ENCODE data around the gene EME1.
A peak's percentile ranks its signal among the peaks of the same experiment; 100 is the strongest.

EME1 gene

GRCh38 chr17:50345432-50346312 lies 27.4 kb upstream of the EME1 start, which contains the start of gene XYLT2:
XYLT2 (plus strand) TSS chr17:50346126; CDS start chr17:50346141, 15 bp downstream.
- peak within 1 kb of the TSS; percentile 73 for H3K4me3 ChIP-seq (ENCODE audit: insufficient read length, low read depth)
- no peaks in the 10 kb centered on the region for H3K9me3 ChIP-seq (ENCODE audit: insufficient read depth, low read length)
- peaks cover 7% of the 10 kb centered on the region for H3K4me1 ChIP-seq (ENCODE audit: insufficient read depth, insufficient read length)
- peaks cover 19% of the 10 kb centered on the region for H3K27me3 ChIP-seq (ENCODE audit: insufficient read depth, insufficient read length)
- DNase-seq (ENCODE audit: low read depth, low spot score): peak; percentile 57
- peak within 1 kb of the TSS; percentile 91 for H3K9ac ChIP-seq (ENCODE audit: insufficient read length, low read depth)
- peaks cover 6% of the 10 kb centered on the region for H3K36me3 ChIP-seq (ENCODE audit: insufficient read depth, insufficient read length, low read length)
- TF ChIP-seq YY1 (IDR thresholded peaks at IDR 0.05; ENCODE audit: insufficient read depth, insufficient read length): no peak
- TF ChIP-seq ZNF274 (IDR thresholded peaks at IDR 0.05; ENCODE audit: low read depth, low read length): no peak
- TF ChIP-seq SUZ12 (IDR thresholded peaks at IDR 0.05; ENCODE audit: extremely low read depth, insufficient read depth, insufficient read length): no peak

GRCh38 chr17:50346313-50347116 lies 26.5 kb upstream of the EME1 start:
- peaks cover 19% of the 10 kb centered on the region for H3K27me3 ChIP-seq (ENCODE audit: insufficient read depth, insufficient read length)
- H3K4me3 ChIP-seq (ENCODE audit: insufficient read length, low read depth): peak overlapping the region; percentile 73
- peaks cover 7% of the 10 kb centered on the region for H3K36me3 ChIP-seq (ENCODE audit: insufficient read depth, insufficient read length, low read length)
- DNase-seq (ENCODE audit: low read depth, low spot score): no peak
- H3K9ac ChIP-seq (ENCODE audit: insufficient read length, low read depth): peak overlapping the region; percentile 91
- H3K4me1 ChIP-seq (ENCODE audit: insufficient read depth, insufficient read length): peaks cover 7% of the 10 kb centered on the region
- TF ChIP-seq ZNF274 (IDR thresholded peaks at IDR 0.05; ENCODE audit: low read depth, low read length) (no peak), SUZ12 (IDR thresholded peaks at IDR 0.05; ENCODE audit: extremely low read depth, insufficient read depth, insufficient read length) (no peak), YY1 (IDR thresholded peaks at IDR 0.05; ENCODE audit: insufficient read depth, insufficient read length) (no peak)
- H3K9me3 ChIP-seq (ENCODE audit: insufficient read depth, low read length): no peaks in the 10 kb centered on the region

- TF ChIP-seq SUZ12 (IDR thresholded peaks at IDR 0.05; ENCODE audit: extremely low read depth, insufficient read depth, insufficient read length): no peak
- TF ChIP-seq YY1 (IDR thresholded peaks at IDR 0.05; ENCODE audit: insufficient read depth, insufficient read length): no peak
- TF ChIP-seq ZNF274 (IDR thresholded peaks at IDR 0.05; ENCODE audit: low read depth, low read length): no peak
- peaks cover 15% of the 10 kb centered on the region for H3K36me3 ChIP-seq (ENCODE audit: insufficient read depth, insufficient read length, low read length)
- no peaks in the 10 kb centered on the region for H3K9me3 ChIP-seq (ENCODE audit: insufficient read depth, low read length)
- peak overlapping the region; percentile 91 for H3K9ac ChIP-seq (ENCODE audit: insufficient read length, low read depth)
- peaks cover 7% of the 10 kb centered on the region for H3K4me1 ChIP-seq (ENCODE audit: insufficient read depth, insufficient read length)
- H3K27me3 ChIP-seq (ENCODE audit: insufficient read depth, insufficient read length): peaks cover 19% of the 10 kb centered on the region
- no peak for DNase-seq (ENCODE audit: low read depth, low spot score)
- peak overlapping the region; percentile 73 for H3K4me3 ChIP-seq (ENCODE audit: insufficient read length, low read depth)
Observed at GRCh38 chr17:50347117-50347893, 25.7 kb upstream of the EME1 start.

GRCh38 chr17:50347894-50348291 lies 25.1 kb upstream of the EME1 start:
- no peak for TF ChIP-seq YY1 (IDR thresholded peaks at IDR 0.05; ENCODE audit: insufficient read depth, insufficient read length)
- TF ChIP-seq ZNF274 (IDR thresholded peaks at IDR 0.05; ENCODE audit: low read depth, low read length): no peak
- no peak for TF ChIP-seq SUZ12 (IDR thresholded peaks at IDR 0.05; ENCODE audit: extremely low read depth, insufficient read depth, insufficient read length)
- DNase-seq (ENCODE audit: low read depth, low spot score): no peak
- Histone ChIP-seq H3K4me3 (ENCODE audit: insufficient read length, low read depth) (peak overlapping the region; percentile 73), H3K9me3 (ENCODE audit: insufficient read depth, low read length) (no peaks in the 10 kb centered on the region), H3K9ac (ENCODE audit: insufficient read length, low read depth) (peak overlapping the region; percentile 91), H3K4me1 (ENCODE audit: insufficient read depth, insufficient read length) (peaks cover 10% of the 10 kb centered on the region), H3K27me3 (ENCODE audit: insufficient read depth, insufficient read length) (peaks cover 19% of the 10 kb centered on the region), H3K36me3 (ENCODE audit: insufficient read depth, insufficient read length, low read length) (peaks cover 21% of the 10 kb centered on the region)

GRCh38 chr17:50348522-50349242 lies 24.3 kb upstream of the EME1 start:
- Histone ChIP-seq H3K36me3 (ENCODE audit: insufficient read depth, insufficient read length, low read length) (peaks cover 29% of the 10 kb centered on the region), H3K4me1 (ENCODE audit: insufficient read depth, insufficient read length) (peaks cover 10% of the 10 kb centered on the region), H3K9me3 (ENCODE audit: insufficient read depth, low read length) (no peaks in the 10 kb centered on the region), H3K9ac (ENCODE audit: insufficient read length, low read depth) (peak overlapping the region; percentile 51), H3K27me3 (ENCODE audit: insufficient read depth, insufficient read length) (peaks cover 15% of the 10 kb centered on the region), H3K4me3 (ENCODE audit: insufficient read length, low read depth) (no peak overlapping the region)
- DNase-seq (ENCODE audit: low read depth, low spot score): no peak
- no peak for TF ChIP-seq ZNF274 (IDR thresholded peaks at IDR 0.05; ENCODE audit: low read depth, low read length)
- no peak for TF ChIP-seq YY1 (IDR thresholded peaks at IDR 0.05; ENCODE audit: insufficient read depth, insufficient read length)
- no peak for TF ChIP-seq SUZ12 (IDR thresholded peaks at IDR 0.05; ENCODE audit: extremely low read depth, insufficient read depth, insufficient read length)

- Histone ChIP-seq H3K9me3 (ENCODE audit: insufficient read depth, low read length) (no peaks in the 10 kb centered on the region), H3K27me3 (ENCODE audit: insufficient read depth, insufficient read length) (peaks cover 15% of the 10 kb centered on the region), H3K4me3 (ENCODE audit: insufficient read length, low read depth) (no peak overlapping the region), H3K4me1 (ENCODE audit: insufficient read depth, insufficient read length) (peaks cover 10% of the 10 kb centered on the region), H3K36me3 (ENCODE audit: insufficient read depth, insufficient read length, low read length) (peaks cover 34% of the 10 kb centered on the region), H3K9ac (ENCODE audit: insufficient read length, low read depth) (no peak overlapping the region)
- DNase-seq (ENCODE audit: low read depth, low spot score): no peak
- no peak for TF ChIP-seq ZNF274 (IDR thresholded peaks at IDR 0.05; ENCODE audit: low read depth, low read length)
- TF ChIP-seq YY1 (IDR thresholded peaks at IDR 0.05; ENCODE audit: insufficient read depth, insufficient read length): no peak
- no peak for TF ChIP-seq SUZ12 (IDR thresholded peaks at IDR 0.05; ENCODE audit: extremely low read depth, insufficient read depth, insufficient read length)
Observed at GRCh38 chr17:50349243-50349600, 23.8 kb upstream of the EME1 start.
